22Rv1 (cell line): Measurements from ENCODE around the gene MEIOSIN.

Experiments used
- CTCF ChIP-seq: fragments of 450-650 bp; IDR thresholded peaks from 2 replicates; pipeline ENCODE4 v1.5.1; 2017; ENCODE audit warnings: mild to moderate bottlenecking
- ZFX ChIP-seq: fragments of 450-650 bp; IDR thresholded peaks from 2 replicates; pipeline ENCODE4 v1.6.1; 2017; ENCODE audit warnings: antibody characterized with exemption, borderline replicate concordance

GRCh38 chr19:45784096-45784495 is 50.9 kb downstream of the MEIOSIN start:
- no peak for TF ChIP-seq CTCF
- no peak for TF ChIP-seq ZFX
